HG02938 (cell line): Measurements from ENCODE around the gene TBC1D8.
"Not testable (repeated sequence)": the region's sequence is repeated elsewhere in the genome, so short reads cannot be mapped to it uniquely, and the experiment has no call there.

Experiments used
- ATAC-seq: cut with Tn5 transposase; IDR thresholded peaks from one replicate; pipeline ENCODE4 v1.9.1; 2021; ENCODE audit warnings: mild to moderate bottlenecking, moderate library complexity; ENCODE audit not compliant: unreplicated experiment

Gene TBC1D8

DNA sequence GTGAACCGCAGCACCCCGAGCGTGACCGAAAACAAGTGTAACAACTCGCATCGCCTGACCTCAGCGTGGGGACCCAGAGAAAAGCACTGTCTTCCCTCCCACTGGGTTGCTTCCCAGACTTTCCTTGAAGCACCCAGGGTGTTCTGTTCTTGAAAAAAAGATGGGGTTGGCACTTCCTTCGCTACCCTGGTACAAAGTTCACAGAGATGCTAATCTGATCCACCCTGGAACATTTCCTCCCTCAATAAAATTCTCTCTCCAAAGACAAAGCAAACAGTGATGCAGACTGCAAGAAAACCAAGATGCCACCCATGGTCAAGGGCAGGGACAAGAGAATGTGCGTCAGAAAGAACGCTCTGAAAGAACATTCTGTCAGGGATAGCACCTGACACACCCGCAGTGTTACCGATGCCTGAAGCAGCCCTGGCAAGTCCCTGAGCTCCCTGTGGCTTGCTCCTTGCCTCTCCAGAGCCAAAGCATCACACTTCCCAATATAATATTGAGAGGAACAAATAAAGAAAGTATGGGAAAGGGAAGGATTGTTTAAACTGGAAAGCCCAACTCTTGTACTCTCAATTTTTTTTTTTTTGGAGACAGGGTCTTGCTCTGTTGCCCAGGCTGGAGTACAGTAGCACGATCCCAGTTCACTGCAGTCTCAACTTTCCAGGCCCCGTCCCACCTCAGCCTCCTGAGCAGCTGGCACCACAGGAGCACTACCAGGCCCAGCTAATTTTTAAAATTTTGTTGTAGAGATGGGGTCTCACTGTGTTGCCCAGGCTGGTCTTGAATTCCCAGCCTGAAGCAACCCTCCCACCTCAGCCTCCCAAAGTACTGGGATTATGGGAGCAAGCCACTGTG, 70.7 kb downstream of the TBC1D8 start:
- no peak for ATAC-seq

DNA sequence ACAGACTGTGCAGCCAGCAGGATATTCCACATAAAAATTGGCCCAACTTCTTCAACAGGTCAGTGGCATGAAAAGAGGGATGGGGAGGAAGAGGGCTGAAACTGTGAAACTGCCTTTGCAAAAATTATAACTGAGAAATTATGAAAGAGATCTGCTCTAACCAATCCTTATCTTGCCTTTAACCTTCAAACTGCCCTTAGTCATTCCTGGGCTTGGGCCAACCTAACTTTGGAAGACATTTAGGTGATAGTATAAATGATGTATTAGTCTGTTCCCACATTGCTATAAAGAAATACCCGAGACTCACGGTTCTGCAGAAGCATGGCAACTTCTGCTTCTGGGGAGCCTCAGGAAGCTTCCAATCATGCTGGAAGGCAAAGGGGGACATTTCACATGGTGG, 74.6 kb downstream of the TBC1D8 start:
- no peak for ATAC-seq

DNA sequence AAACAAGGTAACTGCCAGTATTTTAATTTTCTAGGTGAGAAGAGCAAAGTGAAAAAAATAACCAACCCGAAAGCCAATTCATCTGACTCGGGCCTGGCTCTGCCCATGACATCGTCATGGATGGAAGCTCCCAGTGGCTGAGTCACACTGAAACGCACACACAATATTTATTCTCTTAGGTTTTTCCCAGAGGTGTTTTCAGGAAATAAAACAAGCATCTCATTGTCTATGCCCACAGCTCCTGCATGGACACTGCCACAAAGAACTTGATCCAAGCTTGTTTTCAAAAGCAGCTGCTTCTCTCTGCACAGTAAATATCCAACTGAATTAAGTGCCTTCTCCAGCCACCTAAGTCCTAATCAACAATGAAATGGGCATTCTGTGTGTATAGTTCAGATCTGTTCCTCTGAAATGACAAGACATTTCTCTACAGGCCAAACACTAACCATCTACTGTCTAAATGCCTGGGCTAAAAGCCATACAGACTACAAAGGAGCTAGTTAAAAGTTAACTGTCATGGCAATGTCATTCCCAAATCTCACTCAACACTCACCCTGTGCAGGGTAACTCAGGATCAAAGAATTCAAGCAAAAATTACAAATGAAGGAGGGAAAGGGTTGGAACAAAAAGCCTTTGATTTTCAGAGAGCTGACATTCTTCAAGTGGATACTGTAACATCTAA, 86.2 kb downstream of the TBC1D8 start:
- ATAC-seq = no peak

DNA sequence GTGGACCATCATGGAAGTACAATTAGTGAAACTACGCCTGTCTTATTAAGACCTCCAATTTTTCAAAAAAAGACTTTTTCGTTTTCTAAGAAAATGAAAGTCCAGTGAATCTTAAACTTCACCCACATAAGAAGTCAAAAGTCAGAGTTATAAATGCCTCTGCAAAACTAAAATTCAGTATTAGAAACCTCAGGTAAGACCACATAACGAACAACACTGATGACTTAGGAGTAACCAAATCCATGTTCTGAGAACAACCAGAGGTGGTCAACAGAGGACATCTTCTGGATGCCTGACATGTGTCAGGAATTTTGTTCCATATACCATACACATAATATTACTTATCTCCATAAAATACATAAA, 86.7 kb downstream of the TBC1D8 start:
- ATAC-seq = no peak

DNA sequence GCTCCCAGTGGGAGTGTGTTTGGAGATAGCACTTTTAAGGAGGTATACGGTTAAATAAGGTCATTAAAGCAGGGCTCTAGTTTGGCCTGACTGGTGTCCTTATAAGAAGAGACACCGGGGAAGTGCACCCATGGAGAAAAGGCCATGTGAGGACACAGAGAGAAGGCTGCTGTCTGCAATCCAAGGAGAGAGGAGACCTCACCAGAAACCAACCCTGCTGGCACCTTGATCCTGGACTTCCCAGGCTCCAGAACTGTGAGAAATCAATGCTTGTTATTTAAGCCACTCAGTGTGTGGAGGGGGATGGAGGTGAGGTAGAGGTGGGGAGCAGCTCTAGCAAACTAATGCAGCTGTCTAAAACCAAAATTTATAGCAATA, 87.1 kb downstream of the TBC1D8 start:
- ATAC-seq = no peak

DNA sequence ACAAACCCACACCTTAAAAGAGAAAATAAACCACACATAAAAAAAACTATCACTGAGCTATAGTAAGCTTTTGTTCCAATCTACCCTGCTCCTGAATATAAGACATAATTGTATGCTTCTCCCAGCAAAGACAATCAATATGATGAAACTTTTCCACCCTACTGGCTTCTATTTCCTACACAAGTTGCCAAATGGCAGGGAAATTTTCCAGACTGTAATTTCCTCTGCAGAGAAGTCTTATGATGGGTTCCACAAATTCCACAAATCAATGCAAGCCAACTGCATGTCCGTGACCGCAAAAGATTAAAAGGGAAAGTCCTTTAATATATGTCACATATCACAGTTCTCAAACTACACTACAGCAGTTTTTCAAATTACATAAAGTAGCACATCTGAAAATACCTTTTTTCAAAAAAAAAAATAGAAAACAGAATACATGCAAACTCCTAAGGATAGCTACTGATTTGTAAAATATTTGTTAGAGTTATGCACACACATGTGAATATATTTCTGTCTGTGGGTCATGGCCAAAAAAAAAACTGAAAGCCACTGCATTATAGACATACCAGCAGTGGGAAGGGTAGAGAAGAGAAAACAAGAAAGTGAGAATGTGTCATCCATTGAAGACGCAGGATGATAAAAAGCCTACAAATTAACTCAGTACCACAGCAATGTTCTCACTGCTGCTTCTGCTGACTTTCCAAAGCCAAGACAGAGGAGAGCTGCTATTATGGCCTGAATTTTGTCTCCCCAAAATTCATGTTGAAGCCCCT, 87.6 kb downstream of the TBC1D8 start:
- ATAC-seq = no peak

DNA sequence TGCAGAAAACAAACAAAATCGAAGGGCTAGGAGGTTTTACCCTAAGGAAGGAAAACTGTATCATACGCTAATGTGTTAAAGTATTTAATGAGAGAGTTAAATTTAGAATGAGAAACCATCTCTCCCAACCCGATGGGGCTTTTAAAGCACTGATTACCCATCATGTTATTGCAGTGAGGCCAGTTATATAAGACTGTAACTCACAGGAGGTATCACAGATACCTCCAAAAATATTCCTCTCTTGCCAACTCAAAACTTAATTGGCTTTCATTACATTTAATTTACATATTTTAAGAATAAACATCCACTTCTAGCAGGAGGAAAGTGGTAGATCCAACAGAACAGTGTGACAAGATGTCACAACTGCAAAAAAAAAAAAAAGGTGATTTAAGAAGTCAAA, 92.8 kb downstream of the TBC1D8 start:
- ATAC-seq = no peak

DNA sequence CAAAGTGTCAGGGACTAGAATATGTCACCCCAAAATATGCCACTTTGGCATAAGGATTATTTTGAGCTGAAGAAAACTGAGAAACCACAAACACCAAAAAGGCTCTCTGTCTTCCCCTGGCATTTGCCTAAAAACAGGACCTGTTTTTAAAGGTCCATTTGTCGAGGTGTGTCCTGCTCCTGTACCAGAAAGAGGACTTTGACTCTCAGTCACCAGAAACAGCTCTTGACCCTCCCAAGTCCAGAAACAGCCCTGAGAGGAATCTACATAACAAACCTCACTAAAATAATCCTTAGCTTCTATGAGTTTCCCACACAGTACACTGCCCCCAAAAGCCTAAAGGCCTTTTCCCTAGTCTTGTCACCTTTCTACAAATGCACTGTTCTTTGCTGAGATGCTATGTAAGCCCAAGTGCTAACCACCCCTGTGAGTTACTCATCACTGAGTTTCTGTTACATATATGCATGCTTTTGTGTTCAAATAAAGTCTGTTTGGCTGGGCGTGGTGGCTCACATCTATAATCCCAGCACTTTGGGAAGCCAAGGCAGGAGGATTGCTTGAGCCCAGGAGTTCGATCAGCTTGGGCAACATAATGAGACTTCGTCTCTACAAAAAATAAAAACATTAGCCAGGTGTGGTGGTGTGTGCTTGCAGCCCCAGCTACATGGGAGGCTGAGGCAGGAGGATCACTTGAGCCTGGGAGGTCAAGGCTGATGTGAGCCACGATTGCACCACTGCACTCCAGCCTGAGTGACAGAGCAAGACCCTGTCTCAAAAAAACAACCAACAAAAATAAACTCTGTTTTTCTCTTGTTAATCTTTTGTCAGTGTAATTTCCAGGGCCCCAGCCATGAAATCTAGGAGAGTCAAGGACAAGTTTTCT, 93.9 kb downstream of the TBC1D8 start:
- ATAC-seq = no peak

DNA sequence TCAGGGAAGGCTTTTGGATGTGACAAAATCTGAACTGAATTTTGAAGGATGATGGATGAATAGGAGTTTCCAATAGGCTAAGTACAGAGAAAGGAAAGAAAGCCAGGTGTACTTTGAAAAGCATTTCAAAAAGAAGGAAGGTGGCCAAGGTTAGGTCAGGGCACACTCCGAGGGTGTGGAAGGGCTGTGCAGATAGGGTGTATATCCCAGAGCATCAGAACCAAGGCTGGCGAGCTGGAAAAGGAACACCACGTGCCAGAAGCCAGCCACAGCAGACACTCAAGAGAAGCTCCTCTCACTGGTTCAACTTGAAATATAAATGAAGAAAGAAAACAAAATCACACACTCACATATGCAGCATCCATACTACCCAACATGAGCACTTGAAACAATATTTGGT, 98.1 kb downstream of the TBC1D8 start:
- ATAC-seq = no peak

DNA sequence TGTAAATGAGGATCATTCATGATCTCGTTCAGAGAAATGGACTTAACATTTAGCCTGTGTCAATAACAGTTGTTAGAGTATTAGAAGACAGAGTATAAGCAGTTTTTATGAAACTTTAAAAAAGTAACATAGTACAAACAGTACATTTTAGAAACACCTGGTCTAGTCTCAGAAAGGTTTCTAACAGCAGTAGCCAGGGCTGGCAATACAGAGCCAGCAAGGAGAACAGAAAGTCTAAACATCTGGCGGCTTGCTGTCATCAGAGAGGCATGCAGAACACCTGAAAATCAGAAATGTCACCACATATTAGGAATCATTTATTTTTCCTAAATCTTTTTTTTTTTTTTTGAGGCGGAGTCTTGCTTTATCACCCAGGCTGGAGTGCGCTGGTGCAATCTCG, 99.0 kb downstream of the TBC1D8 start:
- ATAC-seq = no peak

DNA sequence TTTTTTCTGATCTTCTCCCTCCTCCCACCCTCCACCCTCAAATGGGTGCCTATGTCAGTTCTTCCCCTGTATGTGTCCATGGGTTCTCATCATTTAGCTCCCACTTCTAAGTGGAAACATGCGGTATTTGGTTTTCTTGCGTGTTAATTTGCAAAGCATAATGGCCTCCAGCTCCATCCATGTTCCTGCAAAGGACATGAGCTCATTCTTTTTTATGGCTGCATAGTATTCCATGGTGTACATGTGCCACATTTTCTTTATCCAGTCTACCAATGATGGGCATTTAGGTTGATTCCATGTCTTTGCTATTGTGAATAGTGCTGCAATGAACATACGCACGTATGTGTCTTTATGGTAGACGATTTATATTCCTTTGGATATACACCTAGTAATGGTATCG, 100.3 kb downstream of the TBC1D8 start:
- ATAC-seq = not testable (repeated sequence)

DNA sequence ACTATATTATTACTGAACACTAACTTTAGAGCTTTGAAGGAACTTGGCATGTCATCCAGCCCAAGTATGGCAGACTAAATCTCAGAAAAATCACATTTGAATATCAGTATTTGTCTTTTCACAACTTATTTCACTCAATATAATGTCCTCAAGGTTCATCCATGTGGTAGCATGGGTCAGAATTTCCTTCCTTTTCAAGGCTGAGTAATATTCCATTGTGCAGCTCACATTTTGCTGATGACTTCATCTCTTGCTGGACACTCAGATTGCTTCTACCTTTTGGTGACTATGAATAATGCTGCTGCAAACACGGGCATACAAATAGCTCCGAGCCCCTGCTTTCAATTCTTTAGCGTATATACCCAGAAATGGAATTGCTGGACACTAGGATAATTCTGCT, 102.4 kb downstream of the TBC1D8 start:
- ATAC-seq = no peak

DNA sequence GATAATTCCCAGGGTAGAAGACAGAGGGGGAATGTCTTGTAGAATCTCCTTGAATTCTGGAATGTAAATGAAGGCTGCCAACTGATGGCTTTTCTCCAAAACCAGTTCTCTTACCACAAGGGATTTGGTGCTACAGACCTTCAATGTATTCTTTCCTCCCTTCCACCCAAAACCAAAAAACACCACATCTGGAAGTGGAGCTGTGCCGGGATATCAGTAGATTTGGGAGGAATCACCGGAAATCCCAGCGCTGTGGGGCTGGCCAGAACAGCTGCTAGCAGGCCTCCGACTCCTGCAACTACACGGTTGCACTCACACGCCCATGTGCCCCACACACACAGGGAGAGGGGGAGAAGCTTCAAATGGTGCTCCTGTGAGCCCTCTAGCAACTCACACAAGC, 103.4 kb downstream of the TBC1D8 start:
- ATAC-seq = no peak

DNA sequence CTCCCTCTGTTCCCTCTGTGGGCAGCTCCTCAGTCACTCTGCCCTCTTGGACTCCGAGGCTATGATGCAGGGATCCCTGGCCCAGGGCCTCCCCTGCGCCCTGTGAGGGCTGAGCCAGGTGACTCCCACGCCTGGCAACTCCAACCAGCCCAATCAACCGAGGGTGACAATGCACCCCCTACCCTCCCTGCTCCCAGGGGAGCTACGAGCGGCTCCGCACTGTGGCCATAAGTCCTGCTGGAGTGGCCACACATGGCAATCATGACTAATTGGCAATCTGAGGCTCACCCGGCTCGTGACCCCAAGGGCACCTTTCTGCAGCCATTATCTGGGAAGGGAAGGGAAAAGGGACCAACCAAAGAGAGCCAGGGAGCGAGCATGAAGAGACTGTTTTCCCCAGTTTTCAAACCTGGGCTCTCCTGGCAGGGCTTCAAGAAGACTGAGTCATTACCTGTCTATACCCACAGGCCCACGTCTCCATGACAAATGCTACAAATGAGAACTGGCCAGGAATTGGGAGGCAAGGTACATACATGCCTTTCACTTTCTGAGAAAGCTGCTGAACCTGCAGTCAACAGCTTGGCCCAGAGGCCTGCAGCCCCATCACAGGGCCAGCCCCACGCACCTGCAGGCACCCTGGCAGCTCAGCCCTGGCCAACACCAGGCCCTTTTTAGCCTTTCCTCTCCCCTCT, 104.0 kb downstream of the TBC1D8 start:
- no peak for ATAC-seq

DNA sequence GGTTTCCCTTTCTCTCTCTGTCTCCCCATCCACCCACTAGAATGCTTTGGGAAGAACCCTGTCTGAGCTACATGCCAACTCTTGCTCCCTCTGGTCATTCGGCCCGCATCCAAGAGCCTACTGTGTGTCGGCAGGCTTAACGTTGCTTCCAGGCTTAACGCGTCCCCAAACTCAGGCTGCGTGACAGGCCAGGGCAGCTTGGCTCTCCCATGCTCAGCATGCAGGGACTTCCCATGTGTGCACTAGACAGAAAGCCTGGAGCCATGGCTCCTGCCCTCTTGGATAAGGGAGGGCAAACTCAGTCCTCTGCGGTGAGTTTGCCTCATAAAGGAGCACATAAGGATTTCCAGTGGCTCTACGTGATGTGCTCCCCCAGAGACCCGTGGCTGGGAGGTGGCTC, 105.9 kb downstream of the TBC1D8 start:
- ATAC-seq = no peak

DNA sequence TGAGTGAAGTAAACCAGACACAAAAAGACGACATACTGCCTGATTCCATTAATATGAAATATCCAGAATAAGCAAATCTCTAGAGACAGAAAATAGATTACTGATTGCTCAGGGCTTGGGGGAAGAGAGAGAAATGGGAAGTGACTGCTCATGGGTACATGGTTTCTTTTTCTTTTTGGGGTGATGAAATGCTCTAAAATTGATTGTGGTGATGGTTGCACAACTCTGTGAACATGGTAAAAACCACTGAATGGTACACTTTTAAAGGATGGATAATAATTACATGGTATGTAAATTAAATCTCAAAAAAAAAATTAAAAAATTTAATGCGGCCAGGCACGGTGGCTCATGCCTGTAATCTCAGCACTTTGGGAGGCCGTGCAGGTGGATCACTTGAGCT, 109.8 kb downstream of the TBC1D8 start:
- no peak for ATAC-seq

DNA sequence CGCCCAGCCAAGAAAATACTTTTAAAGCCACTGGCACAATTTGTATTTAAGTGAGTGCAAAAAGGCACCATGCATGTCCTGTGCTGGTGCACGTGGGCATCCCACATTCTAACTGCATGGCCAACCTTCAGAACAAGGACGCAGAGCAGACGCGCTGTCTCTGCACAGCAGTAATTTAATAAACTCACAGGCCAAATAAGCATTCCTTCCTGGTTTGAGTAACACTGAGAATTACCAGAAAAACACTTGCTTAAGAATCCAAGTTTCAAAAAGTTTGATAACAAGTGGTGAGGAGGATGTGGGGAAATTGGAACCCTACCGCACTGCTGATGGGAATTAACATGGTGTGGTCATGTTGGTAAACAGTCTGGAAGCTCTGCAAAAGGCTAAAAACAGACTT, 110.4 kb downstream of the TBC1D8 start:
- ATAC-seq = no peak

DNA sequence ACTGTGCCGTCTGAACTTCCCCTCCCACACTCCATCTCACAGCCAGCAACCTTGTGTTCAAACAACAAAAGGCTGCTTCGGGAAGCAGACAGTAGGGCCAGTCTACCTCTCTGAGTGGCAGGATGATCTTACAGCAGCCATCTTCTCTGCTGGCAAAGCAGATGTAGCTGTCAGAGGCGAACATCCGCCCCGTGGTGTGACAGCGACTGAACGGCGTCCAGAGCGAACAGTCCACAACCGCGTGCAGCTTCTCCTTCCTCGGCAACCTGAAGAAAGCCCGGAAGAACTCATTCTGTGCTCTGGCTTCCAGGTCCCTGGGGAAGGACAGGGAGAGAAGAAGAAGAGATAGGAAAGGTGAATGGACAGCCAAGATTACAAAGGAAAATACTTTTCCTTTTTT, 111.1 kb downstream of the TBC1D8 start:
- ATAC-seq = no peak

DNA sequence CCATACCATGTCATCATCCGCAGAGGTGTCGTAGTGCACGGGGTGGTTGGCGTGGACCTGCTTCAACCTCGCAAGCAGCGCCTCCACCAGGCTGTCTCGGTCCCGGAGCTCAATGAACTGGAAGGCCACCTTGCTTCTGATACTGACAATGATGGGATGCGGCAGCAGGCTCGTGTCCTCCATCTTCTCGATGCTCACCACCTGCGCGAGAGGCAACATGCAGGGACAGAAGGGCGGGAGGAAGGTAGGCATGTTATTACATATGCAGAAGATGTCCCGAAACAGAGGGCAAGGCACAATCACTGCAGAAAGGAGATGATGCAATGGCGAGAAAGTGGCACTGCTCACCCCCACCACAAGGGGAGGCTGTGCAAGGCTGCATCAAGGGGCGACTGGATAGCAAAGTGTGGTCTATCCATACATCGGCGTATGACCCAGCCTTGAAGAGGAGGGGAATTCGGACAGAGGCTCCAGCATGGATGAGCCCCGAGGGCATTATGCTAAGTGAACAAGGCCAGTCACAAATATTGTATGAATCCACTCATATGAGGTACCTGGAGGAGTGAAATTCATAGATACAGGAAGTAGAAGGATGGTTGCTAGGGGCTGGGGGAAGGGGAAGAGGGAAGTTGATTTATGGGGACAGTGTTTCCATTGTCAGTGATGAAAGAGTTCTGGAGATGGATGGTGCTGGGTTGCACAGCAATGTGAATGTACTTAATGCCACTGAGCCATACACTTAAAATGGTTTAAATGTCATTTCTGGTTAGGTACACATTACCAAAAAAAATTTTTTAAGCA, 112.5 kb downstream of the TBC1D8 start:
- ATAC-seq = no peak
